RWPE2 (cell line): ENCODE measurements around the gene CRIP1.

ENCODE experiments used
- ATAC-seq: fragments of 200-7000 bp; cut with Tn5 transposase; 3 replicates; pipeline ENCODE4 v1.9.1; 2021; ENCODE audit warnings: low read depth
- DNase-seq: peaks from one replicate; pipeline ENCODE4 v3.0.0-alpha.2; 2020; ENCODE audit warnings: low spot score
- H3K27ac ChIP-seq: fragments of 450-650 bp; 2 replicates; pipeline ENCODE4 v1.5.1; 2017; ENCODE audit warnings: mild to moderate bottlenecking; ENCODE audit not compliant: poor library complexity, severe bottlenecking
- H3K27me3 ChIP-seq: fragments of 250-450 bp; sonication (Bioruptor Pico); 2 replicates; pipeline ENCODE4 v1.5.1; 2021; ENCODE audit warnings: mild to moderate bottlenecking, moderate library complexity; ENCODE audit not compliant: insufficient read depth, poor library complexity, severe bottlenecking
- H3K36me3 ChIP-seq: fragments of 250-450 bp; sonication (Bioruptor Pico); 2 replicates; pipeline ENCODE4 v1.5.1; 2020; ENCODE audit warnings: low read depth, mild to moderate bottlenecking, moderate library complexity
- H3K4me1 ChIP-seq: fragments of 250-450 bp; sonication (Bioruptor Pico); 2 replicates; pipeline ENCODE4 v1.5.1; 2021; ENCODE audit warnings: mild to moderate bottlenecking, moderate library complexity; ENCODE audit not compliant: insufficient read depth, poor library complexity, severe bottlenecking
- H3K4me3 ChIP-seq: fragments of 250-450 bp; sonication (Bioruptor Pico); 2 replicates; pipeline ENCODE4 v1.5.1; 2021; ENCODE audit warnings: mild to moderate bottlenecking, moderate library complexity; ENCODE audit not compliant: severe bottlenecking
- H3K9me3 ChIP-seq: fragments of 250-450 bp; sonication (Bioruptor Pico); 2 replicates; pipeline ENCODE4 v1.5.1; 2021; ENCODE audit warnings: mild to moderate bottlenecking, moderate library complexity; ENCODE audit not compliant: severe bottlenecking
- CTCF ChIP-seq: fragments of 450-650 bp; IDR thresholded peaks from one replicate; pipeline ENCODE4 v1.5.1; 2017; ENCODE audit warnings: mild to moderate bottlenecking, moderate library complexity; ENCODE audit not compliant: poor library complexity, severe bottlenecking

CRIP1 gene

DNA sequence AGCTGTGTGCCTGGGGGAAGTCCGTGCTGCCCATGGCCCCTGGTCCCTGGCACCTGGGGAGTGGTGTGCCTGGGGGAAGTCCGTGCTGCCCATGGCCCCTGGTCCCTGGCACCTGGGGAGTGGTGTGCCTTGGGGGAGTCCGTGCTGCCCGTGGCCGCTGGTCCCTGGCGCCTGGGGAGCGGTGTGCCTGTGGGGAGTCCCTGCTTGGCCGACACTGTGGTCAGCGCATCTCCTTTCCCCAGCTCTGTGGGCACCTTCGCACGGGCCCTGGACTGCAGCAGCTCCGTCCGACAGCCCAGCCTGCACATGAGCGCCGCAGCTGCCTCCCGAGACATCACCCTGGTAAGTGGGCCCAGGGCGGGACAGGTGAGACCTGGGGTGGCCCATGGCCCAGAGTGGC, 26.6 kb upstream of the CRIP1 start:
- Histone ChIP-seq H3K36me3 (peaks cover 64% of the 10 kb centered on the region), H3K27ac (no peak overlapping the region), H3K27me3 (no peaks in the 10 kb centered on the region), H3K9me3 (no peaks in the 10 kb centered on the region), H3K4me3 (no peak overlapping the region), H3K4me1 (peaks cover under 1% of the 10 kb centered on the region)
- no peak for TF ChIP-seq CTCF
- DNase-seq (no peak), ATAC-seq (no peak)

- Histone ChIP-seq H3K36me3 (peaks cover 65% of the 10 kb centered on the region), H3K4me3 (no peak overlapping the region), H3K9me3 (no peaks in the 10 kb centered on the region)
Measured at GRCh38 chr14:105460616-105461015, 26.1 kb upstream of the CRIP1 start.

DNA sequence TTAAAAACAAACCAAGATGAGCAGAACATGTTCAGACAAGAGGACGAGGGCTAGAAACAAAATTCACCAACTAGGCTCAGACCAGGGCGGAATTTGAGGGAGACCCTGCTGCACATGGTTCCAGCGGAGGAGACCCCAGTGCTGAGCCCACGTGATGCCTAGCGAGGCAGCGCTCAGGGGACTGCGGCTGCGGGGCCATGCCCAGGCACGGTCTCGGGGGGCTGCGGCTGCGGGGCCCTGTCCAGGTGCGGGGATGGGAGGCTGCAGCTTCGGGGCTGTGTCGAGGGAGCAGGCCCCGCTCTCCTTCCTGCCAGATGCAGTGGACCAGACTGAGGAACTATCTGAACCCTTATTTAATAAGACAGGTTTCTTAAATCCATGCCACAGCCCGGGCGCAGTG, 24.8 kb upstream of the CRIP1 start:
- DNase-seq (no peak), ATAC-seq (no peak)
- no peak for TF ChIP-seq CTCF
- Histone ChIP-seq H3K4me1 (peaks cover 6% of the 10 kb centered on the region), H3K4me3 (no peak overlapping the region), H3K36me3 (peaks cover 64% of the 10 kb centered on the region), H3K9me3 (no peaks in the 10 kb centered on the region), H3K27ac (no peak overlapping the region), H3K27me3 (no peaks in the 10 kb centered on the region)

More at GRCh38 chr14:105460616-105461015, 26.1 kb upstream of the CRIP1 start:
- no peak for TF ChIP-seq CTCF
- DNase-seq = no peak
- ATAC-seq = no peak
- H3K27me3 ChIP-seq = no peaks in the 10 kb centered on the region
- peaks cover 6% of the 10 kb centered on the region for H3K4me1 ChIP-seq
- H3K27ac ChIP-seq = no peak overlapping the region

DNA sequence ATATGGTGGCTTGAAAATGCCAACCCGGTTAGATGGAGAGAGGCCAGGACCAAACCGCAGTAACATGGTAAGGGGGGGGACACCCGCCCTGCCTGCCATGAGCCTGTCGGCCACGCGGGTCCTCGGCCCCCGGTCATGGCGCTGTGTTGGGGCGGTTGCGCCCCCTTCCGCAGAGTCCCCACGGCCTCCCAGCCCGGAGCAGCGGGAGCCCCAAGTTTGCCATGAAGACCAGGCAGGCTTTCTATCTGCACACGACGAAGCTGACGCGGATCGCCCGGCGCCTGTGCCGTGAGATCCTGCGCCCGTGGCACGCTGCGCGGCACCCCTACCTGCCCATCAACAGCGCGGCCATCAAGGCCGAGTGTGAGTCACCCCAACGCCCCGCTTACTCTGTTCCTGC, 22.2 kb upstream of the CRIP1 start:
- no peak for ATAC-seq
- H3K36me3 ChIP-seq = peaks cover 72% of the 10 kb centered on the region
- no peak for DNase-seq
- no peak overlapping the region for H3K4me3 ChIP-seq
- no peak overlapping the region for H3K27ac ChIP-seq
- no peaks in the 10 kb centered on the region for H3K9me3 ChIP-seq
- TF ChIP-seq CTCF = no peak
- H3K4me1 ChIP-seq = peaks cover 6% of the 10 kb centered on the region
- H3K27me3 ChIP-seq = no peaks in the 10 kb centered on the region

- H3K9me3 ChIP-seq = no peaks in the 10 kb centered on the region
- no peak overlapping the region for H3K27ac ChIP-seq
- H3K4me3 ChIP-seq = no peak overlapping the region
- H3K36me3 ChIP-seq = peaks cover 72% of the 10 kb centered on the region
- no peak for DNase-seq
- no peaks in the 10 kb centered on the region for H3K27me3 ChIP-seq
- TF ChIP-seq CTCF = no peak
- ATAC-seq = peak; percentile 61
- H3K4me1 ChIP-seq = peaks cover 6% of the 10 kb centered on the region
Measured at GRCh38 chr14:105465209-105466031, 21.3 kb upstream of the CRIP1 start.
